ENCODE results near the gene POLR3K. TPM values are rescaled to one million over a fixed set of nuclear protein-coding genes. Genes with fewer than 3 reads are reported as not detected.

The POLR3K gene
- total RNA-seq, 1 experiment from 2014 or later = 33.5 TPM

GRCh38 chr16:62968-63391, 9.6 kb upstream of the POLR3K start:
- POLR2A ChIA-PET (ENCODE audit: unreplicated experiment) = no interaction called here
- Histone ChIP-seq H3K36me3 (ENCODE audit: low read depth) (no peaks in the 10 kb centered on the region), H3K9me3 (ENCODE audit: insufficient read depth, low read depth) (no peaks in the 10 kb centered on the region), H3K27me3 (ENCODE audit: insufficient read depth, low read depth) (no peaks in the 10 kb centered on the region), H3K79me2 (ENCODE audit: low read depth) (no peaks in the 10 kb centered on the region), H3K4me2 (no peak overlapping the region), H2AFZ (no peak overlapping the region), H3K27ac (no peak overlapping the region), H3K4me3 (no peak overlapping the region), H4K20me1 (ENCODE audit: insufficient read depth) (peaks cover 8% of the 10 kb centered on the region), H3K4me1 (replicated peaks; ENCODE audit: insufficient read depth) (no peaks in the 10 kb centered on the region), H3F3A (ENCODE audit: insufficient read depth, low read depth) (no peaks in the 10 kb centered on the region), H3K9me2 (ENCODE audit: insufficient read depth) (no peaks in the 10 kb centered on the region)
- no peak for DNase-seq
- TF ChIP-seq CTCF (conservative IDR thresholded peaks at IDR 0.05) (no peak), EZH2 (IDR thresholded peaks at IDR 0.05; ENCODE audit: low read depth) (no peak)
- CTCF ChIA-PET = no interaction called here
- no TSS peak for BruUV-seq (replicated peaks)
- intact Hi-C loops (cut with micrococcal nuclease; ENCODE audit: unreplicated experiment) = no loop called here

- no TSS peak for BruUV-seq (replicated peaks)
- H3K9me2 ChIP-seq (ENCODE audit: insufficient read depth) = no peaks in the 10 kb centered on the region
- POLR2A ChIA-PET (ENCODE audit: unreplicated experiment) = no interaction called here
These were observed 9.0 kb upstream of the POLR3K start for GRCh38 chr16:62283-62967.

GRCh38 chr16:61879-62281, 8.5 kb upstream of the POLR3K start:
- Histone ChIP-seq H3K36me3 (ENCODE audit: low read depth) (no peaks in the 10 kb centered on the region), H2AFZ (no peak overlapping the region), H4K20me1 (ENCODE audit: insufficient read depth) (peaks cover 8% of the 10 kb centered on the region), H3K9me2 (ENCODE audit: insufficient read depth) (no peaks in the 10 kb centered on the region), H3K27ac (no peak overlapping the region), H3K27me3 (ENCODE audit: insufficient read depth, low read depth) (no peaks in the 10 kb centered on the region), H3K9me3 (ENCODE audit: insufficient read depth, low read depth) (no peaks in the 10 kb centered on the region), H3K4me1 (replicated peaks; ENCODE audit: insufficient read depth) (no peaks in the 10 kb centered on the region), H3K79me2 (ENCODE audit: low read depth) (no peaks in the 10 kb centered on the region), H3K4me3 (no peak overlapping the region), H3K4me2 (no peak overlapping the region), H3F3A (ENCODE audit: insufficient read depth, low read depth) (no peaks in the 10 kb centered on the region)
- intact Hi-C loops (cut with micrococcal nuclease; ENCODE audit: unreplicated experiment) = no loop called here
- no peak for DNase-seq
- ChIA-PET CTCF (no interaction called here), POLR2A (ENCODE audit: unreplicated experiment) (no interaction called here)
- TF ChIP-seq EZH2 (IDR thresholded peaks at IDR 0.05; ENCODE audit: low read depth) (no peak), CTCF (conservative IDR thresholded peaks at IDR 0.05) (no peak)
- no TSS peak for BruUV-seq (replicated peaks)

More at GRCh38 chr16:62283-62967, 9.0 kb upstream of the POLR3K start:
- Histone ChIP-seq H2AFZ (no peak overlapping the region), H4K20me1 (ENCODE audit: insufficient read depth) (peaks cover 8% of the 10 kb centered on the region), H3K4me1 (replicated peaks; ENCODE audit: insufficient read depth) (no peaks in the 10 kb centered on the region), H3K27me3 (ENCODE audit: insufficient read depth, low read depth) (no peaks in the 10 kb centered on the region), H3K4me2 (no peak overlapping the region), H3F3A (ENCODE audit: insufficient read depth, low read depth) (no peaks in the 10 kb centered on the region), H3K9me3 (ENCODE audit: insufficient read depth, low read depth) (no peaks in the 10 kb centered on the region), H3K36me3 (ENCODE audit: low read depth) (no peaks in the 10 kb centered on the region), H3K79me2 (ENCODE audit: low read depth) (no peaks in the 10 kb centered on the region), H3K4me3 (no peak overlapping the region), H3K27ac (no peak overlapping the region)
- TF ChIP-seq CTCF (conservative IDR thresholded peaks at IDR 0.05) (no peak), EZH2 (IDR thresholded peaks at IDR 0.05; ENCODE audit: low read depth) (no peak)
- CTCF ChIA-PET = no interaction called here
- DNase-seq = no peak
- intact Hi-C loops (cut with micrococcal nuclease; ENCODE audit: unreplicated experiment) = no loop called here
